Activated CD4-positive, alpha-beta T cell treated with anti-CD3 and anti-CD28 coated beads for 48 hours (primary cell): ENCODE measurements around the gene ASB11.
"Not testable (repeated sequence)": the region's sequence is repeated elsewhere in the genome, so short reads cannot be mapped to it uniquely, and the experiment has no call there.

Source experiments
- DNase-seq: peaks from one replicate; pipeline ENCODE4 v3.0.0-alpha.2; 2020

The ASB11 gene, protein sequence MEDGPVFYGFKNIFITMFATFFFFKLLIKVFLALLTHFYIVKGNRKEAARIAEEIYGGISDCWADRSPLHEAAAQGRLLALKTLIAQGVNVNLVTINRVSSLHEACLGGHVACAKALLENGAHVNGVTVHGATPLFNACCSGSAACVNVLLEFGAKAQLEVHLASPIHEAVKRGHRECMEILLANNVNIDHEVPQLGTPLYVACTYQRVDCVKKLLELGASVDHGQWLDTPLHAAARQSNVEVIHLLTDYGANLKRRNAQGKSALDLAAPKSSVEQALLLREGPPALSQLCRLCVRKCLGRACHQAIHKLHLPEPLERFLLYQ

DNA sequence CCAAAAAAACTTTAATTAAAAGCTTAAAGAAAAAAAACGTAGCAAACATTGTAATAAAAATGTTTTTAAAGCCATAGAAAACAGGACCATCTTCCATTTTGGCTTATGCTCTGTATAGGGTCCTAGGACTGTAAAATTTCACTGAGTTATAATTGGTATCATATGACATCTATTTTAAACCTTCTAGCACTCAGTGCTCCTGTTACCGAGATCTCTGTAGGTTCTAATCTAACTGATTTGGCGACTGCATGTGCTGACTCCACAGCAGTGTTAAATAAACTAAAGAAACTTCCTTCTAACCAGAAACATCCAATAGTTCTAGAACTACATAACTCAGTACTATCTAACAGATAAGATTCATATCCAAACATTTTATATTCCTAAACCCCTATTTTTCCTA lies at the start of gene ASB11:
Gene ASB11 (minus strand): TSS at position 132 of the 400 bp plus-strand sequence. CDS start 35 bp downstream, at position 97.
- DNase-seq, result no peak

DNA sequence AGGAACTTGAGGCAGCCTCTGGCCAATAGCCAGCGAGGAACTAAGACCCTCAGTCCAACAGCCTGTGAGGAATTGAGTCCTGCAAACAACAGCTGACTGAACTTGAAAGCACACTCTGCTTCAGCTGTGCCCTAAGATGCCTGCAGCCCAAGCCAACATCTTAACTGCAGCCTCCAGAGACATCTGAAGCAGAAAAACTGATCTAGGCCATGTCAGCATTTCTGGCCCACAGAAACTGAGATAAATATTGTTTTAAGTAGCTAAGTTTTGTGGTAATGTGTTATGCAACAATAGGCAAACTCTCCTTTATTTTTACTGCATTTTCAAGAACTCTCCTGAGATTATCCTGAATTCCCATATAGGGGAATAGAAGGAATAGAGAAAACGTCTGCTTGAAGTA lies 44.3 kb upstream of the ASB11 start:
- no peak for DNase-seq

DNA sequence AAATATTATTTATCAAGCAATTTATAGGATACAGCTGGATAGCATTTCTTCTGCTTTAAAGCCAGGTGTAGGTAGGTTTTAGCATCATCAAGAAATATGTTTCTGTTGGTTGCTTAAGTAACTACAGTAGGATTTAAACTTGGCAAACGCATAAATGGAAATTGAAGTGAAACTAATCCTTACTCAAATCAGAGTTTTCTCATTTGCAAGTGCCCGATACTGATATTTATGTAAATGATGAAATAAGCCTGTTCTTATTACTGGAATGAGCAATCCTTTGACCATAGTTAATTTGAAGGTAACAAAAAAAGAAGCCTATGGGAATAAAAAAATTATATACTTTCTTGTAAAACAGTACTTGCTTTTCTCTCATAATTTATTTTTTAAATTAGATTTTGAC lies 43.1 kb upstream of the ASB11 start:
- DNase-seq, result no peak

DNA sequence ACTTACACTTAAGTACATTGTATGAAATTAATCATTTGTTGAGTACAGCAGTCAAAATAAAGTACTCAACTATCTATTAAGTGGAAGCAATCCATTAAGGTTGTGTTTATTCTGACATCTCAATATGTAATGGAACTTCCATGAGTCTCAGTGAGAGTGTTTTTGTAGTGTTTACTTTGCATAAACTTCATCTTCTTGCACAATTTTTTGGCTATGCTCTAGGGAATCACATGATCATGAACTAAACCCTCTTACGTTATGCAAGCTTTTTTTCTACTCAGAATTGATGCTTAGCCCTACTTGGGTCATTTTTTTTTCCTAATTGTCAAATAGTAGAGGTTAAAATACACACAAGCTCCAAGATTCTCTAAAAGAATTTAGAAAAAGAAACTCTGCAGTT lies 41.0 kb upstream of the ASB11 start:
- DNase-seq, result no peak

DNA sequence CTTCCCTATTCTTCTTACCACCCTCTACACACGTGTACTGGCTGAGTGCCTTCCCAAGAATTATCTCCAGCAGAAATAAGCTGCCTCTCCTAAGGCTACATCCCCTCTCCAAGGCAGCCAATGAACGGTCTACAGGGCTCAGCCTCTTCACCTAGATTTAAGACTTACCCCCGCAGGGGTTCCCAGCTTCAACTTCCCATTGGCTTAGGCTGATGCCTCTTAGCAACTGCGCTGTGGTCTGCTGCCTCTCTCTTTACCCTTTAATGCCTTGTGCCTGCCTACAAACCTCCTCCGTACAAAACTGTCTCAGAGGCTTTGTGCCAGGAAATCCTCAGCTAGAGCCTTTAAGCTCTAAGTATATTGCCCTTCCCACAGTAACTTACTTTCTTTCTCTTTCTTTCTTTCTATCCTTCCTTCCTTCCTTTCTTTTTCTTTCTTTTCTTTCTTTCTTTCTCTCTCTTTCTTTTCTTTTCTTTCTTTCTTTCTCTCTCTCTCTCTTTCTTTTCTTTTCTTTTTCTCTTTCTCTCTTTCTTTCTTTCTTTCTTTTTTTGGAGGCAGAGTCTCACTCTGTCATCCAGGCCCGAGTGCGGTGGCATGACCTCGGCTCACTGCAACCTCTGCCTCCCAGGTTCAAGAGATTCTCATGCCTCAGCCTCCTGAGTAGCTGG lies 35.0 kb upstream of the ASB11 start:
- no peak for DNase-seq

DNA sequence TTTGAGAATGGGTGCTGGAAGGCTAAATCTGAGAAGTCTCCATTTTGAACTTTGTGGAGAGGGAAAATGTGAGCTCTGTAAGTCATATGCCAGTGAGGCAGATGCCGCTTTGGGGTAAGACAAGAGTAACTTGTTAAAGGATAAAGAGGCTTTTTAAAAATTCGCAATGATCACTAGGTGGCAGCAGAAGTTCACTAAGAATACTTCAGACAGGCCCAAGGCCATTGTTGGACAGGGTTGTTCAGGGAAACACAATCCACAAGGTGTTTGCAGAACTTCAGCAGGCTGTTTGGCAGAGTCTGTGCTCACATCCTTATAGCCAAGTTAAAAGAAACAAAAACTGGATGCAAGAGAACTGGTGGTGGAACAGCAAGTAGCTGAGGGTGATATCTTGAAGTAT lies 33.6 kb upstream of the ASB11 start:
- DNase-seq, result peak; percentile 4

DNA sequence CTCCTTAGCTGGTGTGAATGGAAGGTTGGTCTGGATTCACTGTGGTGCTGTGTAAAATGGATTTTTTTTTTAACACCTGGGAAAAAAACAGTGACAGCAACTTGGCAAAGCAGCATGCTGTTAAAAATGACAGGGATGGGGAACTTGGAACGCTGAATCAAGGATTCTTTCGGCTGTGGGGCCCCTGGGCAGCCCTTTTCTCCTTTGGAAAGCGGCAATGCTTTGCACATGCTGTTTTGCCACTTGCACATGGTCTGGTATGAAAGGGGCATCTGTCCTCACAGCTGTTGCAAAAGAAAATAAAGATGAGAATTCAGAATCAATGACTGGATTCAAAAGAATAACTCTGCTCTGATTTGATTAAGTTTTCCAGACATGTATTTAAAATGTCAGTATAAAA lies 30.5 kb upstream of the ASB11 start:
- no peak for DNase-seq

DNA sequence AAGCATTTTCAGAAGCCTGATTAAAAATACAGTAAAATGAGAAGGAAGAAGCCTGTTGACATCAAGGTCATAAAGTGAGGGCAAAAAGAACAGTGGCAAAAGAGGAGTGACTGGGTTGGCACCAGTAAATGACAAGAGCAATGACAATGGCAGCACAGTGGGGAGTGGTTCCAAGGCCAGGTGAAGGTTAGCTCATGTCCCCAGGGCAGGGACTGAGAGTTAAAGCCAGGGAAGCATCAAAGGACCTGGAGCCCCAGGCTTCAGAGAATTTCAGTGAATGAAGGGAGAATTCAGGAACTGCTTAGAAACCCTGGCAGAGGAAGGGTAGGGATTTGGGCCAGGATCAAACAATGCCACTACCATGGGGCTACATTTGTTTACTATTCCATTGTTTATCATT lies 28.7 kb upstream of the ASB11 start:
- DNase-seq, result no peak

DNA sequence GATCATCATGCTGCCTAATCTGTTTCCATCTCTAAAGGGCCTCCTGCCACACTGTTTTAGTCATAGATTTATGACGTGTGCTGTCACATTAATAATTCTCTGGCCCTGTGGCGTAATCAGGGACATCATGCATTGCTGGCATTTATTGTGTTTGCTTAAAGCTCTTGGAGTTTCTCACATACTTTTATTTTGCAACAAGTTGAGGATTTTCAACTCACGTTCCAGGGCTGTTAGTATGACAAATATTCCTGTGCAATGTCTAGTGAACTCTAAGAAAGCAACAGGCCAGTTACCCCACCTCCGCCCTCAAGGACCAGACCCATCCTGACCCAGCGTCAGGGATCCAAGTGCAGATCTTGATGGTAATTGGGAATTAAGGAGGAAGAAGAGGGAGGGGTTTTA lies 27.6 kb upstream of the ASB11 start:
- DNase-seq, result no peak

DNA sequence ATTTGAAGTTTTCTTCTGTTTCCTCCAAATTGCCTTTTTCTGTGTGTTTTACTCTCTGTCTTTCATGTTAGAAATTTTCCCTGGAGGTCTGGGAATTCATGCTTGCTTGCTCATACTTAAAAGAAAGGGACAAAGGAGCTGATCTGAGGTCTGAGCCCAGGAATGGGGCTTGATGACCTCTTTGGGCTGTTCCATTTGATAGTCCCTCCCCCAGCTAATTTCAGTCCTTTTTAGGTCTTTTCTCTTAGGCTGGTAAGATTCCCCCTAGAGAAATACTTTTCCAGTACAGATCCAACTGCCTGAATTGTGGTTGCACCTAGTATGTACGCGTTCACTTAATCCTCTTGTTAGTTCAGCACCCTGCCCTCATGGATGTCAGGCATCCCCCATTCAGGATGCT lies 25.4 kb upstream of the ASB11 start:
- DNase-seq, result no peak

DNA sequence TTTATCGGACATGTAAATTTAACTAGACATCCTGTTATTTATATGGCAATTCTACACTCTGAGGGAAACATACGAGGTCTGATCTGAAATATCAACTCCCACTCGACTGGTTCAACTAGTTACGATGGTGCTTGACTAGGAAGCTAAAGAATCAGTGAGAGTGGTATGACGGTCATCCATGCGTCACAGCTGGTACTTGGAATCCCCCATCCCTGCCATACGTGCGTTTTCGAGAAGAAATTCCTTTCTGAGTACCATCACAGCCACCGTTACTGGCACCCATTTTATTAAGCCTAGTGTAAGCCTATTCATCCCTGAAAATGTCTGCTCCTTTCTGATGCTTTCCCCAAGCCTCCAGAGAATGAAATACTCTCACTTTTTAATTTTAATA lies 20.6 kb upstream of the ASB11 start:
- DNase-seq, result peak; percentile 50

DNA sequence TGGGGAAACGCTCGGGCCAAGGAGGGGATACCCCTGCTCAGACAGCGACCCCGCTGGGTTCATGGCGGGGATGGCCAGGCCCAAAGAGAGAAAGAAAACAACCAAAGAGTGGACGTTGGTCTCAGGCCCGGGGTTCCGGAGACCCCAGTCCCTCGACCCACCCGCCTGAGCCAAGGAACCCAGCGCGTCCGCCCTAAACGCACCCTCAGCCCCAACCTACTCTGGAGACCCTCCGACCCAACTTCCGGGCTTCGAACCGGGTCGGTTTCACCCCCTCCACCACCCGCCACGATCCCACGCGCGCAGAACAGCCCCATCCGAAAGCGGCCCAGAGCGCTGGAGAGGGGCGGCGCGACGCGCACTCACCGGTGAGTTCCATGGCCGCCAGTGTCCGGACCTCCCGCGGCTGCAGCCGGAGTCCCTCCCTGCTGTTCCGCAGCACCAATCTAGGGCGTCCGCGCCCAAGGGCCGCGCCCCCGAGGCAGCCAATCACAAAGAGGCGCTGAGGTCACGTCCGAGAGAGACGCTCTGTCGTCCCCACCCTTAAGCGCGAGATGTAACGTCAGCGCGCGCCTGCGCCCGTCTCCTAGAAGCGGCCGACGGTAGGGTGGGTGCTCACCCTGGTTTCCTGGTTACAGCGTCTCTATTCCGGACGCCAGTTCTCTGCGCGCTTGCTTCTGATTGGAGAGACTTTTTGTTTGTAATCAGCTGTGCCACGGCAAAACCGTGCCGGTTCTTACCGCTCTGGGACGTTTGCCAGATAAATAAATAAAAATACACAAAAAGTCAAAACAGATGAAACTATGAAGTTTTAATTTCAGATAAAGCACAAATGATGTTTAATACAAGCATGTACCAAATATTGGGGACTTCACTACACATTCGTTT lies 19.9 kb upstream of the ASB11 start, which contains the start of gene PIGA:
Gene PIGA (minus strand): TSS at position 389 of the 888 bp plus-strand sequence. CDS start 3,593 bp downstream, outside the sequence.
- peak; percentile 92 for DNase-seq

DNA sequence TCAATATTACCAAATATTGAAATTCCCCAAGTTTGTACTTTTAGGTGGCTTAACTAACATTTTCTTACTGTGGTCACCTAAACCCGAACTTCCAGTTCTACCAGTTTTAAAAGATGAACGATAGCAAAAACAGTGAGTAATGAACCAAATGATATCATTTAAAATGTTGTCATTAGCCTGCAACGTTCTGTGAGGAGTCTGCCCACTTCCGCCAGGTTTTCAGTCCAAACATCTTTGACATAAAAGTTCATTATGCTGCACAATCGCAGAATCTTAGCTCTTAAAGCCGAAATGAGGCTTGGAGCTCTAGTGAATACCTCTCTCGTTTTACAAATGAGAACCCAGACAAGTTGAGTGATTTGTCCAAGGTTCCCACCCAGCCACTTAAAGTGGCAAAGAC lies 19.1 kb upstream of the ASB11 start:
- DNase-seq, result peak; percentile 5

DNA sequence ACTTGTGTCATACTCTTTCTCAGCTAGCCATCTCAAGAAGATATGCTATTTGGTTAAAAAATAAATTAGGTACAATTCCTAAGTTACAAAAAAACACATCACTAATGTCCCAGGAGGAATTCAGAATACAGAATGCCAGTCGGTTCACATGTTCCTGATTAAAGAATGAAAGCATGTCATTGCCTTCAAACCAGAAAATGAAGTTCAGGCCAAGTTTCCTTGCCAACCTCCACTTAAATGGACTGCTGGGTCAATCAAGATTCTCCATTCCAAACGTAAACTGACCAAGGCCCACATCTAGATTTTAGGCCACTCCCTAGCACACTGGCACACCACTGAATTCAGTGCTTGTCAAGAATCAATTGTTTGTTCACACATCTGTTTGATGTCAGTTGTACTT lies 13.4 kb upstream of the ASB11 start:
- DNase-seq, result no peak

DNA sequence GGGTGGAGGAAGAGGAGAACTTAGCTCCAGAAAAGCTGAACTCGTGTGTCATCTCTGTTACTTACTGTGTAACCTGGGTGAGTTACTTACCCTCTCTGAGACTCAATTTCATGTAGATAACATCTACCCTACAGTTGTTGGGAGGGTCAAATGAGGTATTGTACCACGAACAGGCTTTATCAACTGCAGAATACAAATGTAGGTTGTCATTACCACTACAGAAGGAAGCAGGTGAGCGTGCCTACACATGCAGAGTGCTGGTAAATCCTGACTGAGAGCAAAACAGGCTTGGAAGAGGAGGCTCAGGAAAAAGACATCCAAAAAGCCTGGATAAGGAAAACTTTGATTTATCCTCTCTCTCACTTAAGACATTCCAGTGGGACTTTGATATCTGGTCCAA lies 12.7 kb upstream of the ASB11 start:
- no peak for DNase-seq

DNA sequence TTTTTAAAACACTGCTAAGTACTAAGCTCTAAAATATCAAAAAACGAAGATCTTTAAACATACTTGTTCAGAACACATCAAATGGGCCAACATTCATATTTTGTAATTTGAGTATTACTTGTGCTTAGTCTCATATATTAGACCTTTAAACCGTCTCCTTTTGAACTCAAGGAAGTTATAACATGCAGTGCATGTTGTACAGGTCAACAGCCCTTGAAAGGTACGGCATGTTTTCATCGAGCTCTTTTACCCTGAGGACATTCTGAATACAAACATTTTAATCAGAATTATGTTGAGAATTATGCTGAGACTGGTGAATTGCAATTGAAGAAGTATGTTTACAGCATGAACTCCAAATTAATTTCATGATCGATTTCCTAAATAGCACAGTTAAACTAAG lies 7.0 kb upstream of the ASB11 start:
- DNase-seq, result no peak

DNA sequence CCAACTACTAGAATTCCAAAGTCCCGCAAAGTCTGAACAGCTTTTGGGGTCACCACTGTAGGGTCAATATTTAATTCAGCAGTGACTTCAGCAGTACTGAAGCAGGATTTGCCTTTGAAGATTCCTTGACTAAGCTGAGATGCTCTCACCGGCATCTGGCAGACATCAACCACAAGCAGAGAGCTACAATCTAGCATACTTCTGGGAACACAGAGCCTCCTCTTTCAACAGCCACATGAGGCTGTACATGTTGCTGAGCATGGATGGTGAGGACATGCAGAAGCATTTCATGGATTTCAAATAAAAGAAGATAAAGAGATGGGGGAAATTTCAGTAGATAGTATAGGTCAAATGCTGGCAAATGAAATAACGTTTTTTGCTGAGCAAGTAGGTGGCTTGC lies 6.6 kb upstream of the ASB11 start:
- DNase-seq, result no peak

DNA sequence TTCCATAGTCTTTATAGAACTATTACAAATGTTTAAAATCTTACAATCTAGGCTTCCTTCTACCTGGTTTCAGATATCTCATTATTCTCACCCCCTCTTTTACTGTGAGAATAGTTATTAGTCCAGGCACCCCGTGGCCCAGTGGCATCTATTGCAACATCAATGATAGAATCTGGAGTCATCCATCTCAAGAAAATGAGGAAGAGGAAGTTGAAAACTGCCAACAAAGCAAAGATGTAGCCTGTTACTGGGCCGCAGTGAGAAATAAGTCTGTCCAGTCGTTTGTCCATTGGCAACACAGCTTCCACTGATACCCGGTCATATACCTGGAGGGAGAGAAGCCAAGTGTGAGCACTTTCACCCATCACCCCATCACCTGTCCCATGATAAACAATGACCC lies 6.0 kb upstream of the ASB11 start:
- no peak for DNase-seq

DNA sequence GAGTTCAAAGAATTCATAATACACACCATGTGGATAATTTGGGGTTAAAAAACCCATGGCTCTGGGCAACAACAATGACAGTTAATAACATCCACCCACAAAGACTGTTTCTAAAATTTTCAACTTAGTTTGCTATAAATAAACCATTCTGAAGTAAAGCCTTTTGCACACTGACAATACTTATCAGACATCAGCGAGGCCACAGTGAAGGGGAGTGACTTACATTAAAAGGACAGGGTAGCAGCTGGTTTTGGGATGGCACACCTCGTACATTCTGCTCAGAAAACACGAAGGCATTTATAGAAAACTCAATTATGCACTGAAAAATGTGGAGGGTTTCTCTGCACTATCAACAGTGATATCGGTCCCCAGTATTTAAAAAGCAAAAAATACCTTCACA lies 4.9 kb upstream of the ASB11 start:
- DNase-seq, result no peak

DNA sequence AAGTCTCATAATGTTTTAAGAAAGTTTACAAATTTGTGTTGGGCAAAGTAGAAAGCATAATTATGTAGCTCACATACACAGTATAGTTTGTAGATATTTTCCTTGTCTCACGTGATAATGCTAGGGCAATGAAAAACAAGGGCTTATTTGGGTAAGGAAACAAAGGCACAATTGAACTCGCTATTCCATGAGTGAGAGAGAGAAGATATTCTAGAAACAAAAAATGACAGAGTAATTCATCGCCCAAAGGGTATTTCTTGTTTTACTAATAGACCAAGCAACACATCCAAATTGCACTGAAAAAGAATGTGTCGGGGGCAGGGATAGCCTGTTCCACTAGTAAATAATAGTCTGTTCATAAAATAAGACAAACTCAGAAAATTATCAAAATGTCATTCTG lies 3.6 kb upstream of the ASB11 start:
- DNase-seq, result no peak

DNA sequence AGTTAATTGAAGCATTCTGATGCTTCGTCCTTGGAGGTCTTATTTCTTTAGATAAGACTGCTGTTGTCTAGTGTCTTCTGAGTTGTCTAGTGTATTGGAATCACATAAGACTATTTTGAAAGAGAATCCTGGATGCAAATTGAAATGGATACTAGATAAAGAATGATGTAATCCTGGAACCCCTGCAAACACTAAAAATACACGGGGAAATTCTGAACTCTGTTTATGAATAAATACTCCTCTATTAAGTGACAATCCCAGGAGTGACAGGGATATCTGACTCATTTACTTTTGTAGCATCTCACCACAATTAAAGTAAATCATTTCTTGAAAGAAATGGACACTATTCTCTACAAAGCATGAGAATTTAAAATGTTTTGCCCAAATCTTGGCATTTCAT lies 968 bp downstream of the ASB11 start:
- no peak for DNase-seq

DNA sequence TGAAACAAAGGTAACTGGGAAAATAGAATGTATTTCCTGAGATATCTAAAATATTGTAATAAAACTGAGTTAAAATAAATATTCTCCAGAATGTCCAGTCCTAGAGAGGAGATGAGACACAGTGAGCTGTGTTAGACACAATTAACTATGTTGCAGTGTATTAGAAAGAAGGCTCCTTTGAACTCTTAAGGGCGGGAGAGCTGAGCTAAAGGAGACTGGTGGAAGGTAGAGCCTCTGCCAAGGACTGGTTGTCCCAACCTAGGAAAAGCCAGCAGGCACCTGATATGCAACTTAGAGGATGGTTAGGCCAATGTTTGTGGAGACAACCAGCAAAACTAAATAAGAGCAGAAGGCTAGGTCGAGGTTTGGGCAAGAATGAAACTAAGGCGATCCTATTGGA lies 4.3 kb downstream of the ASB11 start:
- no peak for DNase-seq

DNA sequence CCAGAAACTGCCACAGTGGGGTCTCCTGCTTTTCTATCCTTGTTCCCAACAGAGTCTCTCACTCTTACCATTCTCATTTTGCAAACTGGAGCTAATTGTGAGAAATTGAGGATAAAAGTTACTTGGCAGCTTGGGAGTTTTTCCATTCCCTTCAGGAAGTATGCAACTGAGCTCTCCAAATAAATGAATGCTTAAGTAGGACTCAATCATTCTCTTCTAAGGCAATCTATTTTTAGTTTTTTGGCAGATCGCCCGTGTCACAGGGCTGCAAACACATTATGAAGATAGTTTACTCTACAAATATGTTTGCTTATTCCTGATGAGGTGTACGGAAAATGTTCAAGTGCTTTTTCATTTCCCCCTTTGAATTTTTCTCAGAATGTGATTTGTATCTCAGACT lies 5.3 kb downstream of the ASB11 start:
- DNase-seq, result no peak

DNA sequence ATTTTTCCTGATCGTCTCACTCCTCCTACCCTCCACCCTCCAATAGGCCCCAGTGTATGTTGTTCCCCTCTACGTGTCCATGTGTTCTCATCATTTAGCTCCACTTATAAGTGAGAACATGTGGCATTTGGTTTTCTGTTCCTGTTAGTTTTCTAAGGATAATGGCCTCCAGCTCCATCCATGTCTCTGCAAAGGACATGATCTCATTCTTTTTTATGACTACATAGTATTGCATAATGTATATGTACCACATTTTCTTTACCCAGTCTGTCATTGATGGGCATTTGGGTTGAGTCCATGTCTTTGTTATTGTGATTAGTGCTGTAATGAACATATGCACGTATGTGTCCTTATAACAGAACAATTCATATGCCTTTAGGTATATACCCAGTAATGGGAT lies 9.5 kb downstream of the ASB11 start:
- DNase-seq, result not testable (repeated sequence)
